GM13977 (cell line): Measurements from ENCODE around the gene C1GALT1.

ENCODE experiments used
- DNase-seq: peaks from one replicate; pipeline ENCODE4 v3.0.0; 2012; ENCODE audit warnings: low spot score
- in situ Hi-C: fragments of 300-500 bp; cut with MboI; formaldehyde crosslinking; loops from one replicate; pipeline ENCODE4 v1.12.0; 2022; ENCODE audit warnings: low sequenced_read_pairs, low pct_unique_long_range_greater_than_20kb, mixed read lengths, inconsistent platforms; ENCODE audit not compliant: unreplicated experiment
- TF ChIP-seq, protein P1 (sequence below): IDR thresholded peaks from 2 replicates; pipeline ENCODE4 v1.5.1; 2012; ENCODE audit warnings: mild to moderate bottlenecking, control low read depth; ENCODE audit not compliant: insufficient read depth; ENCODE audit errors: extremely low read depth, missing control alignments

The C1GALT1 gene

DNA sequence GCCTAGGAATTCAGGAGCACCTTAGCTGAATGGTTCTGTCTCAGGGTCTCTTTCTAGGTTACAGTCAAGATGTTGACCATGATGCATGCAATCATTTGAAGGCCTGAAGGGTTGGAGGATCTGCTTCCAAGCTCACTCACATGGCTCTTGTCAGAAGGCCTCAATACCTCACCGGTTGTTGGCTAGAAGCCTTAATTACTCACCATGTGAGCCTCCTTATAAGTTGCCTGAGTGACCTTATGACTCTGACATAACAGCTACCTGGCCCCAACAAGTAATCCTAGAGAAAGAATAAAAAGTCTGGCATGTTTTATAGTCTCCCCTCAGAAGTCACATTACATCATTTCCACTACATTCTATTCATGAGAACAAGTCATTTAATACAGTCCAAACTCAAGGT lies 3.4 kb upstream of the C1GALT1 start:
- in situ Hi-C loops = no loop called here
- no peak for DNase-seq
- TF ChIP-seq, protein P1, sequence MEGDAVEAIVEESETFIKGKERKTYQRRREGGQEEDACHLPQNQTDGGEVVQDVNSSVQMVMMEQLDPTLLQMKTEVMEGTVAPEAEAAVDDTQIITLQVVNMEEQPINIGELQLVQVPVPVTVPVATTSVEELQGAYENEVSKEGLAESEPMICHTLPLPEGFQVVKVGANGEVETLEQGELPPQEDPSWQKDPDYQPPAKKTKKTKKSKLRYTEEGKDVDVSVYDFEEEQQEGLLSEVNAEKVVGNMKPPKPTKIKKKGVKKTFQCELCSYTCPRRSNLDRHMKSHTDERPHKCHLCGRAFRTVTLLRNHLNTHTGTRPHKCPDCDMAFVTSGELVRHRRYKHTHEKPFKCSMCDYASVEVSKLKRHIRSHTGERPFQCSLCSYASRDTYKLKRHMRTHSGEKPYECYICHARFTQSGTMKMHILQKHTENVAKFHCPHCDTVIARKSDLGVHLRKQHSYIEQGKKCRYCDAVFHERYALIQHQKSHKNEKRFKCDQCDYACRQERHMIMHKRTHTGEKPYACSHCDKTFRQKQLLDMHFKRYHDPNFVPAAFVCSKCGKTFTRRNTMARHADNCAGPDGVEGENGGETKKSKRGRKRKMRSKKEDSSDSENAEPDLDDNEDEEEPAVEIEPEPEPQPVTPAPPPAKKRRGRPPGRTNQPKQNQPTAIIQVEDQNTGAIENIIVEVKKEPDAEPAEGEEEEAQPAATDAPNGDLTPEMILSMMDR = no peak

DNA sequence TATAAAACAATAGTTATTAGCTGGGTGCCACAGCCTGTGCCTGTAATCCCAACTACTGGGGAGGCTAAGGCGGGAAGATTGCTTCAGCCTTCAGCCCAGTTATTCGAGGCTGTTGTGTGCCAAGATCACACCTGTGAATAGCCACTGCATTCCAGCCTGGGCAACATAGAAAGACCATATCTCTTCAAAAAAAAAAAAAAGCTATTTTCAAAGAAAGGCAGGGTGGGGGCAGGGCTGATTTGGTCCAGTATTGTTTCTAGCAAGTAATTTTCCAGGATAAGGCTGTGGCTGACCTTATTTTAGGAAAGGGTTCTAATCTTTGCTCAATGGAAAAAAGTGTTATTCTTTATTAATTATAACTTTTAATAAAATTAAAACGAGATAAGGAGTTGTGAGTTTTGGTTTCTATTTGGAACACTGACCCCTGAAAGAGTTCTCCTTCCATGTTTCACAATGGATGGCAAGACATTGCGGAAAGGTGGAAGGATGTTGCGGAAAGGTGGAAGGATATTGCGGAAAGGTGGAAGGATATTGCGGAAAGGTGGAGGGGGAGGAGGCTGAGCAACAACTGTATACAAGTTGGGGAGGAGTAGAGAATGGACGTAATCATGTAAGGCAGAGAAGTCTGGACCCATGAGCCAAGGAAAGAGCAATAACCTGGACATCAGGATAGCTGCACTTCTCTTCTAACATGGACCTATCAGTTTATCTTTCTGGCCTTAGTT lies 1.5 kb upstream of the C1GALT1 start:
- in situ Hi-C loops = no loop called here

DNA sequence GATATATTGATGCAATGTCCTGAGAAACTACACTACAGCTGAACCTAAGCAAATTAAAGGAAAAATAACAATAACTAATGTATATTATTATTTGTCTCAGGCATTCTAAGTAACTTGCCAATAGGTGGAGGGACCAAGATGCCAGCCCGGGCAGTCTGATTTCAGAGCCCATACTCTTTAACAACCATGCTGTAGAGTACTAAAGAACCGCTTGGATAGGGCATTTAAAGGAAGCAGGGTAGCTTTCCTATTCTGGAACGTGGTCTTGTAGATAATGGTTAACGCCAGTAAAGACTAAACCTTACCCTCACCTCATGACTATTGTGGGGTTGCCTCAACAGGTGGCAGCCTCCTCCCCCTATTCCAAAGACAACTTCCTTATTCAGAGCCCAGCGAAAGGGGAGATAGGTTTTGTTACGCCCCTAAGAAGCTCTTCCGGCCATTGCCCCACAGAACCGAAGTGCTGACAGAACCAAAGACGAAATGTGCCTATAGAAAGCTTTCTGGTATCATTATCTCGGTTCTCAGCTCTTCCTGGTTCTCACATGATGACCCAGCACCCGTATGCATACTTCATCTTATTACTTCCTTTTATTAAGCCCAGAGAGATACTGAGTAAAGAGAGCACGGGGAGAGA lies 707 bp upstream of the C1GALT1 start:
- in situ Hi-C loops = no loop called here
- DNase-seq = peak; percentile 66
- TF ChIP-seq, protein P1 = peak; percentile 53

More for the DNA sequence above, 1.5 kb upstream of the C1GALT1 start:
- no peak for DNase-seq
- TF ChIP-seq, protein P1 = no peak

DNA sequence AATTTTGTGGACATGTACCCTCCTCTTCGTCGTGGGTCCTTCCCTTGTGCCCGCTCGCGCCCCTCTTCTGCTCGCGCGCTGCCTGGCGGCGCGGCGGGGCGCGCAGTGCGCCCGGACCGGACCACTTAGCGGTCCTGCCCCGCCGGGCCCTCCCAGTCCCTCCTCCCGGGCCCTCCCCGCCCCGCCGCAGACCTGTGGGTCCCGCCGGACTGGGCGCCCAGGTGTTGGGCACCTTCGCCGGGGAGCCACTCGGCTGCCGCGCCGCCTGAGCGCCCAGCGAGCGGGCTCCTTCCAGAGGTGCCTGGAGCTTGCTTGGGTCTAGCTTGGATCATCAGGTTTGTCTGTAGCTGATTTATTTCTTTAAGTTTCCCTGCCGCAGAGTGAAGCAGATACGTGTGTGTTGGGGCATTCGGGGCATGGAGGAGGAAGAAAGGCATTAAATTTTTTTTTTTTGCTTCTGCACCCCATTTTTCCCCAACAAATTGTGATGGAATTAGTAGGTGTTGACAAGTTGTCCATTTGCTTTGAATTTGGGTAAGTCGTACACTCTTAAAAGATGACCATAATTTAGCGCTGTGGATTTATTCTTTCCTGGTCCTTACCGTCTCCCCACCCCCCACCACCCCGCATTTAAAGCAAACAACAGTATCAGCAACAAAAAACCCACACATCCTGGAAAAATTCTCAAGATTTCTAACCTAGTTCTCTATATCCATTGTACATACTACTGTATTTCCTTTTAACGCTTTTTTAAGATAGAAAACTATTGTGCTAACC lies 905 bp downstream of the C1GALT1 start:
- no peak for DNase-seq
- TF ChIP-seq, protein P1 = no peak
- in situ Hi-C loops = no loop called here

DNA sequence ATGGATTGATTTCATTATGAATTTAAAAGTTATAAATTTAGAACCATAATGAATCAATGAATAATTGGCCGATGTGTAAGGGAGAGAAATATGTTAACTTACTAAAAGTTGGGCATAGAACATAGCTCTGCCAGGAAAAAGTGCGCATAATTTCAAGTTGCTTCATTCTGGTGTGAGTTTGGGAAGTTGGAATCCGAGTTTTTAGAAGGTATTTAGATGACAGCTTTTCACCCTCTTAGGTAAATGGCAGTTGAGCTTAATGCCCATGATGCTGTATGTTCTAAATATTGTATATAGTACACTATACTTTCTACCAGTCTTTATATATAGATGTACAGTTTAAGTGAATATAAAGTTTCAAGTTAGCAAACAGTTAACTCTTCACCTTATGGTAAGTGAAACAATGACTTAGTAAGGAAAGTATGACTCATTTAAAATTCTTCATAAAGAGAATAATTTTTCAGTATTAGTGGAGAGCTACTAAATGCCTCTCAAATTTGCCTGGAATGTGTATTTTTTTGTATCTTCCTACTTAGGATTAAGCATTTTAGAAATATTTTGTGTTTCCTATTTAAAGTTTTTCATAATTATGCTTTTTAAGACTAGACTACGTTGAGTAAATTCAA lies 1.6 kb downstream of the C1GALT1 start:
- DNase-seq = peak; percentile 26
- in situ Hi-C loops = no loop called here
- TF ChIP-seq, protein P1 = no peak

- in situ Hi-C loops = no loop called here
- no peak for DNase-seq
- TF ChIP-seq, protein P1 = no peak
Measured at GRCh38 chr7:7185371-7185989, 3.1 kb downstream of the C1GALT1 start.
